Heart left ventricle (tissue), 13 donors: Measurements from ENCODE around the gene SMAD3.

Source experiments
- CTCF ChIP-seq, 12 donors: fragments of 200-600 bp; sonication (generic) in 4 of 12; IDR thresholded peaks; one replicate each; pipeline versions ENCODE4 v1.5.0 to v1.8.0; 2018 to 2022; ENCODE audit warnings: antibody characterized with exemption in 12 of 12, mild to moderate bottlenecking in 5 of 12
- POLR2A ChIP-seq, 2 donors: fragments of 450-650 bp; IDR thresholded peaks; one replicate each; pipeline ENCODE4 v1.6.1; 2017; ENCODE audit warnings: antibody characterized with exemption in 2 of 2, mild to moderate bottlenecking in 2 of 2, moderate library complexity in 2 of 2
- donor health status: ischemic (EF 13 %, LVEDD 7.1; RV severe dilation, severe dysfunction).
- donor health status: DM: no; HTN: yes; CAD: no.
- donor health status: DM: no; HTN: no; CAD: no.
- donor health status: ischemic (EF 25% LVEDD 6.9; RV normal size, moderate dysfunction).
- donor health status: ischemic (EF 25% LVEDD 5.7; RV mildly dilated, moderate dysfunction).
- donor health status: ischemic (EF 35%, LVEDD 5.7; RV mildly dilated, moderate dysfunction).
- donor health status: nonischemic (EF 11% LVEDD 7.7; RV severe dilation, severe dysfunction).
- donor health status: DM: yes; HTN: yes; CAD: no.
- donor health status: PGD.
- donor health status: ischemic (EF 29% LVEDD 5.4; RV normal size, mild dysfunction).
- donor health status: nonischemic (EF 23%, LVEDD 6.1; RV moderate dilation, normal function).

- no peak for TF ChIP-seq POLR2A (IDR thresholded peaks at IDR 0.05)
- TF ChIP-seq CTCF (IDR thresholded peaks at IDR 0.05): no peak
Observed at GRCh38 chr15:67087507-67088172, 22.2 kb downstream of the SMAD3 start.
